HFFc6 (cell line): Measurements from ENCODE around the gene KNDC1. TPM values are rescaled to one million over a fixed set of nuclear protein-coding genes. Genes with fewer than 3 reads are reported as not detected.

Source experiments
- DNase-seq: peaks from one replicate; pipeline ENCODE4 v3.0.0-alpha.2; 2018
- H3K27ac Mint-ChIP-seq: 2 replicates; pipeline ENCODE4 v1.8.0; 2020; ENCODE audit warnings: mild to moderate bottlenecking, mixed read lengths
- H3K27me3 Mint-ChIP-seq: 2 replicates; pipeline ENCODE4 v1.8.0; 2021; ENCODE audit warnings: mild to moderate bottlenecking, moderate library complexity, mixed read lengths; ENCODE audit not compliant: insufficient read depth
- H3K36me3 Mint-ChIP-seq: 2 replicates; pipeline ENCODE4 v1.8.0; 2021; ENCODE audit warnings: low read depth, mixed read lengths
- H3K4me1 Mint-ChIP-seq: 2 replicates; pipeline ENCODE4 v1.8.0; 2020; ENCODE audit warnings: low read depth, mixed read lengths
- H3K4me3 Mint-ChIP-seq: 2 replicates; pipeline ENCODE4 v1.8.0; 2020; ENCODE audit warnings: mild to moderate bottlenecking, moderate library complexity, mixed read lengths
- H3K9me3 Mint-ChIP-seq: 2 replicates; pipeline ENCODE4 v1.8.0; 2020; ENCODE audit warnings: mild to moderate bottlenecking, mixed read lengths
- CTCF ChIP-seq: fragments of 200-600 bp; sonication (generic); IDR thresholded peaks from 2 replicates; pipeline ENCODE4 v1.5.0; 2021; ENCODE audit warnings: antibody characterized with exemption, mild to moderate bottlenecking
- total RNA-seq, 6 experiments: library from RNA; stranded (reverse); fragmentation: NEBNext Ultra II Directional; extraction: Animal tissue kit (Norgen Biotek cat#: 25700); gene quantifications; 2 replicates in 1 of 6; 3 replicates in 5 of 6; pipeline ENCODE4 v1.2.3, GENCODE V29; 2021

Gene KNDC1
- total RNA-seq, 6 experiments from 2014 or later = 0.05 to 1.00 (median 0.28) TPM; not detected in 3

- no peak for DNase-seq
- TF ChIP-seq CTCF = no peak
- Mint-ChIP-seq H3K27me3 (peaks cover 11% of the 10 kb centered on the region), H3K9me3 (peaks cover 28% of the 10 kb centered on the region), H3K4me1 (no peaks in the 10 kb centered on the region), H3K36me3 (no peaks in the 10 kb centered on the region), H3K4me3 (no peak overlapping the region), H3K27ac (no peak overlapping the region)
These were observed 36.3 kb downstream of the KNDC1 start for GRCh38 chr10:133196221-133196915.

- H3K27ac Mint-ChIP-seq = no peak overlapping the region
- no peak for TF ChIP-seq CTCF
- peaks cover 11% of the 10 kb centered on the region for H3K27me3 Mint-ChIP-seq
- peaks cover 26% of the 10 kb centered on the region for H3K9me3 Mint-ChIP-seq
- no peaks in the 10 kb centered on the region for H3K36me3 Mint-ChIP-seq
- no peaks in the 10 kb centered on the region for H3K4me1 Mint-ChIP-seq
- H3K4me3 Mint-ChIP-seq = no peak overlapping the region
- no peak for DNase-seq
These were observed 37.1 kb downstream of the KNDC1 start for GRCh38 chr10:133196936-133197758.

GRCh38 chr10:133197786-133198185, 37.8 kb downstream of the KNDC1 start:
- no peak overlapping the region for H3K4me3 Mint-ChIP-seq
- H3K36me3 Mint-ChIP-seq = no peaks in the 10 kb centered on the region
- DNase-seq = no peak
- peaks cover 19% of the 10 kb centered on the region for H3K9me3 Mint-ChIP-seq
- H3K27ac Mint-ChIP-seq = no peak overlapping the region
- H3K4me1 Mint-ChIP-seq = no peaks in the 10 kb centered on the region
- H3K27me3 Mint-ChIP-seq = peaks cover 8% of the 10 kb centered on the region
- TF ChIP-seq CTCF = no peak

- no peak for DNase-seq
- Mint-ChIP-seq H3K27ac (no peak overlapping the region), H3K9me3 (peaks cover 20% of the 10 kb centered on the region), H3K27me3 (peaks cover 4% of the 10 kb centered on the region), H3K4me1 (no peaks in the 10 kb centered on the region), H3K36me3 (no peaks in the 10 kb centered on the region), H3K4me3 (no peak overlapping the region)
- TF ChIP-seq CTCF = no peak
These were observed 38.2 kb downstream of the KNDC1 start for GRCh38 chr10:133198206-133198605.

- Mint-ChIP-seq H3K4me3 (no peak overlapping the region), H3K36me3 (no peaks in the 10 kb centered on the region), H3K4me1 (no peaks in the 10 kb centered on the region), H3K27me3 (no peaks in the 10 kb centered on the region; the same call in 1 of the 2 replicates), H3K9me3 (peaks cover 26% of the 10 kb centered on the region), H3K27ac (no peak overlapping the region)
- no peak for DNase-seq
- no peak for TF ChIP-seq CTCF
These were observed 38.8 kb downstream of the KNDC1 start for GRCh38 chr10:133198621-133199487.
